Ovary (tissue), 9 donors: Measurements from ENCODE around the gene TTC3. TPM values are rescaled to one million over a fixed set of nuclear protein-coding genes. Genes with fewer than 3 reads are reported as not detected.

Experiments used
- DNase-seq, 5 donors: peaks; one replicate each; pipeline ENCODE4 v3.0.0-alpha.2; 2019 to 2020
- H3K27ac ChIP-seq, 2 donors: fragments of 200-600 bp; one replicate each; pipeline versions ENCODE4 v1.5.1 to v1.8.0; 2019 to 2022
- H3K27me3 ChIP-seq: fragments of 200-600 bp; one replicate; pipeline ENCODE4 v1.8.0; 2022
- H3K36me3 ChIP-seq: fragments of 200-600 bp; sonication (generic); one replicate; pipeline ENCODE4 v1.5.1; 2019
- H3K4me1 ChIP-seq: one replicate; pipeline ENCODE4 v1.8.1; 2013; ENCODE audit warnings: mild to moderate bottlenecking, moderate library complexity; ENCODE audit not compliant: insufficient read depth
- H3K4me3 ChIP-seq: fragments of 200-600 bp; sonication (generic); one replicate; pipeline ENCODE4 v1.5.1; 2017
- H3K9me3 ChIP-seq, 2 donors: fragments of 200-600 bp in 1 of 2; sonication (generic) in 1 of 2; one replicate each; pipeline versions ENCODE4 v1.5.1 to v1.8.1; 2013 to 2019; ENCODE audit warnings: mild to moderate bottlenecking in 1 of 2, moderate library complexity in 1 of 2
- EP300 ChIP-seq: sonication (generic); formaldehyde crosslinking; IDR thresholded peaks from one replicate; pipeline ENCODE4 v1.6.1; 2017; ENCODE audit warnings: antibody characterized with exemption
- POLR2A ChIP-seq: fragments of 450-650 bp; IDR thresholded peaks from one replicate; pipeline ENCODE4 v1.6.1; 2017; ENCODE audit warnings: antibody characterized with exemption, mild to moderate bottlenecking, moderate library complexity
- WGBS, 3 donors: extraction: QIAGEN DNeasy Blood & Tissue Kit in 1 of 3; methylation state at CpG; one replicate each; pipeline versions ENCODE4 v1.1.5 to v1.1.7; 2013 to 2017; 5-methylcytosine and 5-hydroxymethylcytosine counted together
- intact Hi-C, 4 donors: fragments of 100-400 bp; cut with DNase I; formaldehyde crosslinking; loops; one replicate each; pipeline versions ENCODE4 v1.11.0 to v1.15.1; 2022 to 2023
- polyA plus RNA-seq, 2 donors: library from polyadenylated mRNA; stranded (reverse); fragments of 200-250 nt in 1 of 2; fragments of 350-450 nt in 1 of 2; fragmentation: Illumina TruSeq in 1 of 2; extraction: RNeasy Lipid Tissue Mini Kit (QIAGEN cat#74804) in 1 of 2; gene quantifications; one replicate each; pipeline ENCODE4 v1.2.3, GENCODE V29; 2013 to 2014
- total RNA-seq, 7 donors: library from RNA; depleted of rRNA in 2 of 7; stranded (reverse); fragments of >200 nt in 2 of 7; fragmentation: NEBNext Ultra II Directional in 3 of 7; extraction: Animal tissue kit (Norgen Biotek cat#: 25700) in 3 of 7; gene quantifications; one replicate each; pipeline versions ENCODE4 v1.1.0 to v1.2.4, GENCODE V29; 2016 to 2023
- TF ChIP-seq, protein P1 (sequence below), 3 donors: fragments of 450-650 bp in 2 of 3; fragments of 200-600 bp in 1 of 3; IDR thresholded peaks; one replicate each; pipeline versions ENCODE4 v1.5.1 to v1.8.0; 2016 to 2022; ENCODE audit warnings: antibody characterized with exemption in 3 of 3, mild to moderate bottlenecking in 1 of 3
- donor health status: DM: no; HTN: no; CAD: no; lungs with moderate emphysema.
- donor health status: DM: no; HTN: no; CAD: no.
- donor health status: Bipolar disorder and iron deficiency.
- donor health status: DM: yes; HTN: yes; CAD: no.
- donor health status: DM: no; HTN: no; CAD: no.
- donor health status: DM: yes; HTN: yes; CAD: no.

Gene TTC3
- total and polyA plus RNA-seq, 9 donors, result 58.2 to 192 (median 155) TPM

DNA sequence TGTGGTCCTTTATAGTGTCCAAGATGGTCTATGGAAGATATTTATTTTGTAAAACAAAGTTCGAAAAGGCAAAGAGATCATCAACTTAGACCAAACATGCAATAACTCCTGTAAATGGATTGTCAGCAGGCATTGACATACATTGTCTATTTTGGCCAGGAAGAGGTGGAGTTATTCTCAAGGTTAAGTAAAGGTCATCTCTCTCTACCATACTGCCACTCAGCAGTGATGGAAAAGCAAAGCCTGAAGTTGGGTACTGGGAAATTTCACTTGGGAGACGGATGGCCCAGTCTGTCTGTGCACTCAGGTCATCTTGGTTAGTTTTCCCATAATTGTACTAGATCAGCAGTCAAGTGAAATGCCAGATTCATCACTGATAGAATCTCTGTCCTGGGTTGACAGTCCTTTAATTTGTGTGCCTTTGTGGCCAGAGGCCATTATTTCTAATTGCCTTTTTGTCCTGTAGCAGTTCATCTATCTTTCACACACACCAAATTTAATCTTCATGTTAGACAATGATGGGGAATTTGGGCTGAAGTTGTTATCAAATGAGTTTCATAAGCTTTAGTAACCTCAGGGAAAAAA lies 17.7 kb upstream of the TTC3 start:
- no peaks in the 10 kb centered on the region for H3K27me3 ChIP-seq
- no peaks in the 10 kb centered on the region for H3K36me3 ChIP-seq
- 52 to 62% (median 59%) methylated on average over 2 of the region's 2 CpGs for WGBS, 3 donors
- intact Hi-C loops, result no loop called here
- DNase-seq, result no peak
- H3K4me1 ChIP-seq, result no peaks in the 10 kb centered on the region
- H3K9me3 ChIP-seq, result no peaks in the 10 kb centered on the region
- no peak for TF ChIP-seq EP300
- H3K27ac ChIP-seq, result no peak overlapping the region
- H3K4me3 ChIP-seq, result no peak overlapping the region

DNA sequence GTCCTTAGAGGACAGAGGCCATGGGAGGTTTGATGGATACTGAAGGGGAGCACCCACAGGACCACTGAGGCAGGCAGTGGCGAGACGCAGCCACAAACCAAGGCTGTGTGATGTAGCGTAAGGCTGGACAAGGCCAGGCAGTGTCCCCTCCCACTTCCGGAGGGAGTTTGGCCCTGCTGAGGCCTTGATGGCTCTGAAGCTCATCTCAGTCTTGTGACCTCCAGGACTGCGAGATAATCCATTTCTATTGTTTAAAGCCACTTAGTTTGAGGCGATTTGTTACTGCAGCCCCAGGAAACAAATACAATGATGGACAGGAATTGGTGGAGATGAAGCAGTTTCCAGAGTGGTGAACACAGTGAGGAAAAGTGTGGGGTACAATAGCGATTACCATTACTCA lies 15.4 kb upstream of the TTC3 start:
- Histone ChIP-seq H3K36me3 (no peaks in the 10 kb centered on the region), H3K4me3 (no peak overlapping the region), H3K27me3 (no peaks in the 10 kb centered on the region), H3K27ac (no peak overlapping the region), H3K9me3 (no peaks in the 10 kb centered on the region), H3K4me1 (peaks cover 7% of the 10 kb centered on the region)
- no peak for DNase-seq
- TF ChIP-seq, protein P1, sequence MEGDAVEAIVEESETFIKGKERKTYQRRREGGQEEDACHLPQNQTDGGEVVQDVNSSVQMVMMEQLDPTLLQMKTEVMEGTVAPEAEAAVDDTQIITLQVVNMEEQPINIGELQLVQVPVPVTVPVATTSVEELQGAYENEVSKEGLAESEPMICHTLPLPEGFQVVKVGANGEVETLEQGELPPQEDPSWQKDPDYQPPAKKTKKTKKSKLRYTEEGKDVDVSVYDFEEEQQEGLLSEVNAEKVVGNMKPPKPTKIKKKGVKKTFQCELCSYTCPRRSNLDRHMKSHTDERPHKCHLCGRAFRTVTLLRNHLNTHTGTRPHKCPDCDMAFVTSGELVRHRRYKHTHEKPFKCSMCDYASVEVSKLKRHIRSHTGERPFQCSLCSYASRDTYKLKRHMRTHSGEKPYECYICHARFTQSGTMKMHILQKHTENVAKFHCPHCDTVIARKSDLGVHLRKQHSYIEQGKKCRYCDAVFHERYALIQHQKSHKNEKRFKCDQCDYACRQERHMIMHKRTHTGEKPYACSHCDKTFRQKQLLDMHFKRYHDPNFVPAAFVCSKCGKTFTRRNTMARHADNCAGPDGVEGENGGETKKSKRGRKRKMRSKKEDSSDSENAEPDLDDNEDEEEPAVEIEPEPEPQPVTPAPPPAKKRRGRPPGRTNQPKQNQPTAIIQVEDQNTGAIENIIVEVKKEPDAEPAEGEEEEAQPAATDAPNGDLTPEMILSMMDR (IDR thresholded peaks at IDR 0.05), result no peak
- no peak for TF ChIP-seq POLR2A
- no peak for TF ChIP-seq EP300
- 95 to 97% (median 96%) methylated on average over 7 of the region's 7 CpGs for WGBS, 3 donors
- intact Hi-C loops, result no loop called here

DNA sequence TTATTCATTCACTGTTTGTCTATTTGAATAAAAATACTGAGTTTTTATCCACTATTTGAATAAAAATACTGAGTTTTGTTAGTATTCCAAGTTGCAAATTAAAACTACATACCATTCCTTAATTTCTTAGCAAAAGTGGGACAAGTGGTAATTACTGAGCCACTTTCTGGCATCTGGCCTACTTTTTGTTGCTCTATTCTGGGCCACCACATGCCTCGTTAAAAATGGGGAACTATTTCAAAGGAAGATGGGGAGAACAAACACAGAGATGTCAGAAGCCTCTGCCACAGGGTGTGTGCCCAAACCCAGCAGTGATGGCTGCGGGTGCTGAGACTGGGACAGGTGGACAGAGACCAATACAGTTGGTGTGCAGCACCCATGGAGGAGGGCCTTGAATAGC lies 14.8 kb upstream of the TTC3 start:
- TF ChIP-seq POLR2A (no peak), EP300 (no peak)
- TF ChIP-seq, protein P1 (IDR thresholded peaks at IDR 0.05), result no peak
- Histone ChIP-seq H3K36me3 (no peaks in the 10 kb centered on the region), H3K27me3 (no peaks in the 10 kb centered on the region), H3K9me3 (no peaks in the 10 kb centered on the region), H3K27ac (no peak overlapping the region), H3K4me1 (peaks cover 7% of the 10 kb centered on the region), H3K4me3 (no peak overlapping the region)
- WGBS, 3 donors, result 62 to 68% (median 65%) methylated on average over 2 of the region's 2 CpGs
- intact Hi-C loops, result no loop called here
- DNase-seq, result no peak

DNA sequence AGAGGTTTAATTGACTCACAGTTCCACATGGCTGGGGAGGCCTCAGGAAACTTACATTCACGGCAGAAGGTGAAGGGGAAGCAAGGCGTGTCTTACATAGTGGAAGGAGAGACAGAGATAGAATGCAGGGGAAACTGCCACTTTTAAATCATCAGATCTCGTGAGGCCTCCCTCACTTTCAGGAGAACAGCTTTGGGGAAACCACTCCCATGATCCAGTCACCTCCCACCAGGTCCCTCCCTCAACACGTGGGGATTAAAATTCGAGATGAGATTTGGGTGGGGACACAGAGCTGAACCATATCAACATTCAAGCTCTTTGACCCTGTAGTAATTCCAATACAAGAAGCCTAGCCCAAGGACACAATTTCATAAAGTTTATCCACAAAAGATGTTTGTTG lies 13.9 kb upstream of the TTC3 start:
- Histone ChIP-seq H3K4me1 (peaks cover 7% of the 10 kb centered on the region), H3K36me3 (no peaks in the 10 kb centered on the region), H3K27ac (no peak overlapping the region), H3K9me3 (no peaks in the 10 kb centered on the region), H3K4me3 (no peak overlapping the region), H3K27me3 (no peaks in the 10 kb centered on the region)
- 55 to 64% (median 62%) methylated on average over 5 of the region's 5 CpGs for WGBS, 3 donors
- intact Hi-C loops, result no loop called here
- TF ChIP-seq POLR2A (no peak), EP300 (no peak)
- TF ChIP-seq, protein P1 (IDR thresholded peaks at IDR 0.05), result no peak
- DNase-seq, result no peak

DNA sequence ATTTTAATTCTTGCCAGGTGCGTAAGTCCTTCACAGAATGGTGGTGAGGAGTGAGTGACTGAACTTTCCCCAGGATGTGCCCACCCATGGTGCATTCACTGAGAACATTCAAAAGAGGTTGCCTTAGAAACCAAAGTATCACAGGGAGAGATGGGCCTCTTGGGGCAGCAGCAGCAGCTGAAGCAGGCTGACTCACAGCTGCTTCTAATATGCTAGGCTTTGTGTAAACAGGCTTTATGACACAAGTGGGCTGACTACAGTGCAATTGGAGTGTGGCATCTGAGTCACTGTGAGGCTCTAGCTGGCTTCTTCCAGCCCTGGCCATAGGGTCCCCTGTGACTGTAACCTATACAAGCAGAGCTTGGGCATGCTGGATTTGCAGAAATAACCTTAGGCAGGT lies 12.8 kb upstream of the TTC3 start:
- H3K4me1 ChIP-seq, result peaks cover 7% of the 10 kb centered on the region
- 64 to 82% (median 67%) methylated on average over 1 of the region's 1 CpG for WGBS, 3 donors
- no peak overlapping the region for H3K27ac ChIP-seq
- TF ChIP-seq, protein P1 (IDR thresholded peaks at IDR 0.05), result no peak
- TF ChIP-seq EP300, result no peak
- TF ChIP-seq POLR2A, result no peak
- peak in 2 of 5 donors; percentile 22 to 29 for DNase-seq
- no peaks in the 10 kb centered on the region for H3K36me3 ChIP-seq
- H3K4me3 ChIP-seq, result no peak overlapping the region
- intact Hi-C loops, result no loop called here
- H3K9me3 ChIP-seq, result no peaks in the 10 kb centered on the region
- no peaks in the 10 kb centered on the region for H3K27me3 ChIP-seq
